Gastrocnemius medialis (tissue), 4 donors: Measurements from ENCODE around the gene PRRC2A. TPM values are rescaled to one million over a fixed set of nuclear protein-coding genes. Genes with fewer than 3 reads are reported as not detected.
A peak's percentile ranks its signal among the peaks of the same experiment; 100 is the strongest.

Source experiments
- ATAC-seq, 2 donors: fragments of 150-250 bp; one replicate each; pipeline ENCODE4 v1.9.1; 2016
- DNase-seq, 2 donors: peaks; one replicate each; pipeline ENCODE4 v3.0.0-alpha.2; 2019
- H3K27ac ChIP-seq, 4 donors: fragments of 200-600 bp; sonication (generic); 1 replicate in 1 of 4; 2 replicates in 3 of 4; pipeline ENCODE4 v1.5.1; 2016 to 2018; ENCODE audit warnings: mild to moderate bottlenecking in 2 of 4, moderate library complexity in 1 of 4
- H3K27me3 ChIP-seq, 3 donors: fragments of 200-600 bp; sonication (generic) in 2 of 3; 1 replicate in 1 of 3; 2 replicates in 2 of 3; pipeline versions ENCODE4 v1.5.1 to v1.6.0; 2016 to 2019; ENCODE audit warnings: mild to moderate bottlenecking in 1 of 3, moderate library complexity in 1 of 3
- H3K36me3 ChIP-seq, 2 donors: fragments of 200-600 bp; sonication (generic) in 1 of 2; one replicate each; pipeline ENCODE4 v1.5.1; 2017 to 2018
- H3K4me1 ChIP-seq, 2 donors: fragments of 200-600 bp; sonication (generic) in 1 of 2; one replicate each; pipeline ENCODE4 v1.5.1; 2016 to 2017; ENCODE audit warnings: mild to moderate bottlenecking in 2 of 2
- H3K4me3 ChIP-seq, 4 donors: fragments of 200-600 bp; sonication (generic) in 3 of 4; 1 replicate in 1 of 4; 2 replicates in 3 of 4; pipeline ENCODE4 v1.5.1; 2016 to 2019; ENCODE audit warnings: mild to moderate bottlenecking in 2 of 4
- H3K9me3 ChIP-seq, 3 donors: fragments of 200-600 bp; sonication (generic) in 2 of 3; 1 replicate in 1 of 3; 2 replicates in 2 of 3; pipeline ENCODE4 v1.5.1; 2016 to 2019
- POLR2A ChIP-seq, 2 donors: fragments of 450-650 bp; IDR thresholded peaks; one replicate each; pipeline ENCODE4 v1.6.1; 2017; ENCODE audit warnings: antibody characterized with exemption in 2 of 2, mild to moderate bottlenecking in 2 of 2, moderate library complexity in 2 of 2
- in situ Hi-C, 4 donors: fragments of 200-750 bp; cut with MboI; loops; one replicate each; pipeline versions ENCODE4 v1.15.0 to v1.8.0; 2017; ENCODE audit warnings: low sequenced_read_pairs in 4 of 4
- intact Hi-C: fragments of 100-400 bp; cut with DNase I; formaldehyde crosslinking; loops from one replicate; pipeline ENCODE4 v1.15.1; 2023; ENCODE audit warnings: low total_unique reads
- total RNA-seq, 4 donors: library from RNA; depleted of rRNA; stranded (reverse); fragments of >200 nt; gene quantifications; one replicate each; pipeline versions ENCODE4 v1.1.0 to v1.2.3, GENCODE V29; 2016
- TF ChIP-seq, protein P1 (sequence below), 5 experiments: fragments of 450-650 bp in 3 of 5; fragments of 200-600 bp in 2 of 5; sonication (generic) in 2 of 5; IDR thresholded peaks in 4 of 5; conservative IDR thresholded peaks in 1 of 5; 1 replicate in 4 of 5; 2 replicates in 1 of 5; pipeline ENCODE4 v1.5.1; 2016 to 2019; ENCODE audit warnings: antibody characterized with exemption in 5 of 5, mild to moderate bottlenecking in 3 of 5, moderate library complexity in 3 of 5

The PRRC2A gene
- total RNA-seq, 4 donors from 2014 or later: 38.9 to 67.7 (median 52.0) TPM

DNA sequence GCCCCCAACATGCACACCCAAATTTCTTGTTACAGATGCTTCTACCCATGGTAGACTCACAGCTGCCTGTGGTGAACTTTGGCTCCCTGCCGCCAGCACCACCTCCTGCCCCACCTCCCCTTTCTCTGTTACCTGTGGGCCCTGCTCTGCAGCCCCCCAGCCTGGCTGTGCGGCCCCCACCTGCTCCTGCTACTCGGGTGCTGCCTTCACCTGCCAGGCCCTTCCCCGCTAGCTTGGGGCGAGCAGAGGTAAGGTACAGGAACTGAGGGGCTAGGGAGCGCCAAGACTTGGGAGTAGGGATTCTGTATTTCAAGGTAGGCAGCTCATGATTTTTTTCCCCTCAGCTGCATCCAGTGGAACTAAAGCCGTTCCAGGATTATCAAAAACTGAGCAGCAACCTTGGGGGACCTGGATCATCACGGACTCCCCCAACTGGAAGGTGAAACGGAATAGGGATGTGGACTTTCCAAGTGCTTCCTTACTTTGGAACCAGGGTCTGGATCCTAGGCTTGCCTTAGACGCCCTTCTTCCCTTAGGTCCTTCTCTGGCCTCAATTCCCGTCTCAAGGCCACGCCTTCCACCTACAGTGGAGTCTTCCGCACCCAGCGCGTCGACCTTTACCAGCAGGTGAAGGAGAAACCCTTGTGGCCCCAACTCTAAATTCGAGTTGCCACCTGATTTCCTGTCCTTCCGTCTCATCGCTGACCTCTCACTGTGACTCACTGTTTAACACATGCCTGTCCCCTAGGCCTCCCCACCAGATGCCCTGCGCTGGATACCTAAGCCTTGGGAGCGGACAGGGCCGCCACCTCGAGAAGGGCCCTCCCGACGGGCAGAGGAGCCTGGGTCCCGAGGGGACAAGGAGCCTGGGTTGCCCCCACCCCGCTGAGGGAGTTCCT, 16.4 kb downstream of the PRRC2A start:
- in situ Hi-C loops: no loop called here
- no peak for ATAC-seq
- no peak for DNase-seq
- peak overlapping the region in 1 of 4 donors; percentile 31 for H3K27ac ChIP-seq
- intact Hi-C loops: no loop called here
- H3K4me1 ChIP-seq: no peaks in the 10 kb centered on the region
- H3K36me3 ChIP-seq: peaks cover 7 to 96% of the 10 kb centered on the region in 2 donors
- TF ChIP-seq POLR2A (IDR thresholded peaks at IDR 0.05): no peak
- TF ChIP-seq, protein P1, sequence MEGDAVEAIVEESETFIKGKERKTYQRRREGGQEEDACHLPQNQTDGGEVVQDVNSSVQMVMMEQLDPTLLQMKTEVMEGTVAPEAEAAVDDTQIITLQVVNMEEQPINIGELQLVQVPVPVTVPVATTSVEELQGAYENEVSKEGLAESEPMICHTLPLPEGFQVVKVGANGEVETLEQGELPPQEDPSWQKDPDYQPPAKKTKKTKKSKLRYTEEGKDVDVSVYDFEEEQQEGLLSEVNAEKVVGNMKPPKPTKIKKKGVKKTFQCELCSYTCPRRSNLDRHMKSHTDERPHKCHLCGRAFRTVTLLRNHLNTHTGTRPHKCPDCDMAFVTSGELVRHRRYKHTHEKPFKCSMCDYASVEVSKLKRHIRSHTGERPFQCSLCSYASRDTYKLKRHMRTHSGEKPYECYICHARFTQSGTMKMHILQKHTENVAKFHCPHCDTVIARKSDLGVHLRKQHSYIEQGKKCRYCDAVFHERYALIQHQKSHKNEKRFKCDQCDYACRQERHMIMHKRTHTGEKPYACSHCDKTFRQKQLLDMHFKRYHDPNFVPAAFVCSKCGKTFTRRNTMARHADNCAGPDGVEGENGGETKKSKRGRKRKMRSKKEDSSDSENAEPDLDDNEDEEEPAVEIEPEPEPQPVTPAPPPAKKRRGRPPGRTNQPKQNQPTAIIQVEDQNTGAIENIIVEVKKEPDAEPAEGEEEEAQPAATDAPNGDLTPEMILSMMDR (IDR thresholded peaks at IDR 0.05 in 4 of 5, conservative IDR thresholded peaks at IDR 0.05 in 1 of 5): no peak
- no peaks in the 10 kb centered on the region for H3K9me3 ChIP-seq
- no peaks in the 10 kb centered on the region for H3K27me3 ChIP-seq
- no peak overlapping the region for H3K4me3 ChIP-seq

DNA sequence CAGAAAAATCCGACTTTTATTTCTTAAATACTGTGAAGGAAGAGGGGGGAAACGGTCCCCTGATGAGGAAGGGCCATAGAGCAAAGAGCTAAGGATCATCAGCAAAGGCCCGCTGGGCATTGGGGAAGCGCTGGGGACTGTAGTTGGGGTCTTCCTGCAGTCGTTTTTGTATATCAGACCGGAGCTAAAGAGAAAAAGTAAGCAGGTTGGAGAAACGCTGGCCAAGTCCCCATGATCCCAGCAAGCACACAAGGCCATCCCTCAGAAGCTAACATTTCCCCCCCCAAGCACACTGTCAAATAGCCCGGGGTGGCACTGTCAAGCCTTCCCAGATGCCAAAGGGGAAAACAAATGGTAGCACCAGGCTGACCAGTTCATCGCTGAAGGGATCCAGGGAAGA, 18.5 kb downstream of the PRRC2A start:
- no peaks in the 10 kb centered on the region for H3K27me3 ChIP-seq
- no peak for TF ChIP-seq POLR2A (IDR thresholded peaks at IDR 0.05)
- TF ChIP-seq, protein P1 (IDR thresholded peaks at IDR 0.05 in 4 of 5, conservative IDR thresholded peaks at IDR 0.05 in 1 of 5): no peak
- ATAC-seq (peak in 1 of 2 donors; percentile 16), DNase-seq (no peak)
- no peaks in the 10 kb centered on the region for H3K4me1 ChIP-seq
- peaks cover 7 to 91% of the 10 kb centered on the region in 2 donors for H3K36me3 ChIP-seq
- intact Hi-C loops (no loop called here), in situ Hi-C loops (no loop called here)
- H3K4me3 ChIP-seq: no peak overlapping the region
- no peaks in the 10 kb centered on the region for H3K9me3 ChIP-seq
- H3K27ac ChIP-seq: peak overlapping the region in 1 of 4 donors; percentile 42

DNA sequence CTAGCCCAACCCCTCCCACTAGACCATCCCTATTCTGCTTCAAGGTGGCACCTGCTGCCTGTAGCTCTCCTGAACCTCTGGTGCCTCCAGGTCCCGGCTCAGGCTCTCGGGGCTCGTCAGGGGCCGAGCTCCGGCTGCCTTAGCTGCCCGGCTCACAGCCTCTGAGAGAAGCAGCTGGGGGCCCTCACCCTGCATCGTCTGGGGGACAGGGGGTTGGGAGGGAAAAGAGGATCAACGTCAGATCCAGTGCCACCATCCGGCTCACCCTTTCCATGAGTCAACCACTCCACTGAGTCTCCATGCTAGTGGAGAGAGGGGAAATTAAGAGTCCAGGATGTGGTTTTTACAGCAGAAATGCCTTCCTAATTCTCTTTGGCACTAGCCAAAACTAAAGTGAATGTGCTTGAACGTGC, 18.9 kb downstream of the PRRC2A start:
- DNase-seq: no peak
- no peak for ATAC-seq
- H3K36me3 ChIP-seq: peaks cover 7 to 91% of the 10 kb centered on the region in 2 donors
- peak overlapping the region in 1 of 4 donors; percentile 42 for H3K27ac ChIP-seq
- H3K4me1 ChIP-seq: no peaks in the 10 kb centered on the region
- no peaks in the 10 kb centered on the region for H3K9me3 ChIP-seq
- intact Hi-C loops: no loop called here
- TF ChIP-seq, protein P1 (IDR thresholded peaks at IDR 0.05 in 4 of 5, conservative IDR thresholded peaks at IDR 0.05 in 1 of 5): no peak
- no peak for TF ChIP-seq POLR2A (IDR thresholded peaks at IDR 0.05)
- in situ Hi-C loops: no loop called here
- H3K4me3 ChIP-seq: no peak overlapping the region
- H3K27me3 ChIP-seq: no peaks in the 10 kb centered on the region

DNA sequence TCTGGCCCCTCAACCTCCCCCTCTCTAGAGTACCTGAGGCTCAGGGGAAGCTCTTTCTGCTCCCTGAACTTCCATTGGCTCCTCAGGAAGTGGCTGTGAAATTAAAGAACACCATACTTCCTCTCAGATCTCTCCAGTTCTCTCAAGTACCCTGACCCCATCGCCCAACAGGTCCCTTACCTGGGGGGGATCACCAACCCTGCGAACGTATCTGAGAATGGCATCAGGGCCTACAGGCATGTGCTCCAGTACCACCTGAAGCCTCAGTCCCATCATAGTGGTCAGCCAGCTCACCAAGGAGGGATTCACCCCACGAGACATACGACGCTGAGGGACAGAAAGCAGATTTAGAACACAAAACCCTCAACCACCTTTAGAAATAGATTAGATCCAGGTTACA, 20.1 kb downstream of the PRRC2A start:
- DNase-seq: no peak
- H3K4me1 ChIP-seq: no peaks in the 10 kb centered on the region
- peaks cover 7 to 91% of the 10 kb centered on the region in 2 donors for H3K36me3 ChIP-seq
- H3K27ac ChIP-seq: no peak overlapping the region
- TF ChIP-seq POLR2A (IDR thresholded peaks at IDR 0.05): no peak
- TF ChIP-seq, protein P1 (IDR thresholded peaks at IDR 0.05 in 4 of 5, conservative IDR thresholded peaks at IDR 0.05 in 1 of 5): no peak
- no peak for ATAC-seq
- intact Hi-C loops (no loop called here), in situ Hi-C loops (no loop called here)
- H3K9me3 ChIP-seq: no peaks in the 10 kb centered on the region
- H3K27me3 ChIP-seq: no peaks in the 10 kb centered on the region
- H3K4me3 ChIP-seq: no peak overlapping the region
